Stimulated activated CD4-positive, alpha-beta T cell treated with anti-CD3 and anti-CD28 coated beads, Interleukin-15, amount 100 ng/mL, for 24 hours (primary cell): ENCODE data around the gene CENATAC.
"Not testable (repeated sequence)": the region's sequence is repeated elsewhere in the genome, so short reads cannot be mapped to it uniquely, and the experiment has no call there.

Experiments used
- DNase-seq: peaks from one replicate; pipeline ENCODE4 v3.0.0-alpha.2; 2020

Gene CENATAC

DNA sequence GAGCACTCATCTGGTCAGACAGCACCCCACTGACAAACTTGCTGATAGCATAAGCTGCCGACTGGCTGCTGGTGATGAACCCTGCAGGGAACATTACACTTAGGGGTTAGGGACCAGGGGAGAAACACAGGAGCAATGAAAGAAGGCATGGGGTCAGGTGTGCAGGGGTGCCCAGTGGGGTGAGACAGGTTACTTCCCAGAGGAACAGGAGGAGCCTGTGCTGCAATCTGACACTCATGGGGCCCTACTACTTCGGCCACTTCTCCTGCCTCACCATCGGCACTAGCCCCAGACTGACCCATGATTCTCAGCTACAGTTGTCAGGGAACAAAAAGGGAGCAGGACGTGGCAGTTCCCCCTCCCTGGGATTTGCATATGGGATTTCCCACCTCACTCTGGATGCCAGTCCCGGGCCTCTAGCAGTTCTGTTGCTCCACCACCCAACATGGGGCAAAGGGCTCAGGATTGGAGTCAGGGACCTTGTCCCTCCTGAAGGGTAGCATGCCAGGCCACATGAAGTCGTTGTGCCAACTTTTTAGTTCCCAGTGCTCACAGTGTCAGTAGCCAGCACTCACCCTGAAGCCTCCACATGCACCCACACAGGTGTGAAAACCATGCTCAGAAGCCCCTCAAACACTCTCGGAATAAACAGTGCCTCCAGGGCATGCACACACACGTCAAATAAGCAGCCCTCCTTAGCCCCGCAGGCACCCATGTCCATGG lies 30.6 kb downstream of the CENATAC start:
- no peak for DNase-seq

DNA sequence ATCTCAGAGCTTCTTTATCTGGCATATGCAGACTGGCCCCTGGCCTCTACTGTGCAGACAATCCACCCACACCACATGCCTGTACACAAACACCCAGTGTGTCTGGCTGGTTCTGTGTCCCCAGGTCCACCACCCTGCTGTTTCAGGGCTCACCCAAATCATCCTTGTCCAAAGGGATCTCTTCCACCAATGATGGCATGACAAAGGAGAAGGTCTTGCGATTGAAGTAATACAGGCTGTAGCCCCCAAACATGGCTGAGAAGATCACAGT lies 31.1 kb downstream of the CENATAC start:
- DNase-seq = no peak

DNA sequence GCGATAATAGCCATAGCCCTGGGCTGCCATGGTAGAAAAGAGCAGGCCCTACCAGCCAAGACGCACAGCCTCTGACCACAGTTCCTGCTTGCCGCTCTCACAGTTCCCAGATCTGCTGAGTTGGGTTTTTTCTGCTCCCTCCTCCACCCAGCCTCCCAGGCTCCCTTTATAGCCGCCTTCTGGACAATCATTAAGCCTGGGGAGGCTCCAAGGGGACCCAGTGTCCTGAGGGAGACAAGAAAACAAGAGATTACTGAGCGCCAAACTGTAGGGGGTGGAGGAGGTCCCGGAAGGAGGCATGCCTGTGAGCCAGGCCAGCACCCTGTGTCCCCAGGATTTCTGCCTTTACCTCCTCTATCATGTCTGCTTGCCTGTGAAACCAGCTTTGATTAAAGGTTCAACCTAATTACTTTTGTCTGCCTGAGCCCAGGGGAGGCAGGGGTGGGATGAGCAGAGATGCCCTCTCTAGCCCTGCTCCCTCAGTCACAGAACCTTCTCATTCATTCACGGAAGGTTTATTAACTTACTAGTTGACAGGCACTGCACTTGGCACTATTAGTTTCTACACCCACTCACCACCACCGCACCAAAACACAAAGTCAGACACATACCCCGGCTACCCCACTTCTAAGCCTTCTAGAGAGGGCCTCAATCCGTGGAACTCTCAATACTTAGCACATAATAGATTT lies 31.5 kb downstream of the CENATAC start:
- peak; percentile 65 for DNase-seq

DNA sequence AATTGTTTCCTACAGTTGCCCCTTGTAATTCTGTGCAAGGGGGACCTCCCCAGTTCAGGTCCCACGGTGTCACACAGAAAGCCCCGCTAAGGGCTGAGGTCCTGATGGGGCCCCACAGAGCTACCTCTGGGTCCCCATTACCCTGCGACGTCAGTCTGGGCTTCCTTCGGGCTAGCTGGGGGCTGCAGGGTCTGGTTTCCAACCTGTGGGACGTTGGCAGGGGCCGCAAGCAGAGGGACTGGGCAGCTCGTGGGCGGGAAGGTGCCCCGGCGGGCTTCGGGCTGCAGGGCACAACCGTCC lies 32.0 kb downstream of the CENATAC start:
- DNase-seq = no peak

DNA sequence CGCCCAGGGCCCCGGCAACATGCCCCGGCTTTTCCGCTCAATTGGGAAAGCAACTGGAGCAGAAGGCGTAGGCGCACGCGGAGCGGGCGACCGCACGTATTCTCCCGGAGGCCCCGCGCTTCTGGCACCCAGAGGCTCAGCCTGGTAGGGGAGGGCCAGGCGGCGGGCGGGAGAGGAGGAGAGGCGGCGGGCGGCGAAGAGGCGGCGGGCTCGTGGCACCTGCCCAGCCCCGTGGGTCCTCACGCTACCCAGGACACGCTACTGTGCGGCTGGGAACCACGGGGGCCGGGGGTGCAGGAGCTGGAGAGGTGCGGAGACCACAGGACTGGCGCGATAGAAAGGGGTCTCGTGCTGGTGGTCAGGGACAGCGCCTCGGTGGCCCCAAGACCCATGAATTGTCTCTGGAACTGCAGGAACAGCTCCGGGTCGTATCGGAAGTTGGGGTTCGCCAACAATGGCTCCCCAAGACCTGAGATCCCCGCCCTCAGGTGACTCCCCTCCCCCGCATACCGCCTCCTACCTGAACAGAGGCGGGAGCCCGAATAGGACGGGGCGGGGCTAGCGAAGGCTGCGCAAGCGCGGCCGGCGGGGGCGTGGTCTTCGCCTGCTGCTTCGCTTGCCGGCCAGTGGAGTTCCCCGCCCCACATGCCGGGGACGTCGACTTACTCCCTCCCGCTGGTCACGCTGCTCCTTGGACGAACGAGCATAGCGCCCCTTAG lies 32.5 kb downstream of the CENATAC start, which contains the start of gene SLC37A4:
SLC37A4 (minus strand) TSS at position 549 of the 719 bp plus-strand sequence.
- DNase-seq = peak; percentile 99

DNA sequence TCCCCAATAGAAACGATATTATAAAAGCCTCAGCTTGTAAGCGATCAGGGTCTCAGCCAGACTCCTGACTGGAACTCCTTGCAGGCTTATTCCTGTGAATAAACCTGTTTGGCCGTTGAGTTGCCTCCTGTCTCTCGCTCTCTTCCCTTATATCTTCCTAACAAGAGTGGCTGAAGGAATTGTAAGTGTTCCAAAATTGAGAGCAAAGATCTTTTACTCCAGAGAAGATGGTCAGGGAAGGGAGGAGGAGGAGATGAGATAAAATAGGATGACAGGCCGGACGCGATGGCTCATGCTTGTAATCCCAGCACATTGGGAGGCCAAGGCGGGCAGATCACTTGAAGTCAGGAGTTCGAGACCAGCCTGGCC lies 34.0 kb downstream of the CENATAC start:
- DNase-seq = no peak

DNA sequence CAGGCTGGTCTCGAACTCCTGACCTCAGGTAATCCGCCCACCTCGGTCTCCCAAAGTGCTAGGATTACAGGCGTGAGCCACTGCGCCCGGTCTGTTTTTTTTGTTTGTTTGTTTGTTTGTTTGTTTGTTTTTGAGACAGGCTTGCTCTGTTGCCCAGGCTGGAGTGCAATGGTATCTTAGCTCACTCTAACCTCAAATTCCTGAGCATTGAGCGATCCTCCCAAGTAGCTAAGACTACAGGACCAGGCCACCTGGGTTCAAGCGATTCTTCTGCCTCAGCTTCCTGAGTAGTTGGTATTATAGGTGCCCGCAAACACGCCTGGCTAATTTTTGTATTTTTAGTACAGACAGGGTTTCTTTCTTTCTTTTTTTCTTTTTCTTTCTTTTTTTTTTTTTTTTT lies 35.5 kb downstream of the CENATAC start:
- not testable (repeated sequence) for DNase-seq

DNA sequence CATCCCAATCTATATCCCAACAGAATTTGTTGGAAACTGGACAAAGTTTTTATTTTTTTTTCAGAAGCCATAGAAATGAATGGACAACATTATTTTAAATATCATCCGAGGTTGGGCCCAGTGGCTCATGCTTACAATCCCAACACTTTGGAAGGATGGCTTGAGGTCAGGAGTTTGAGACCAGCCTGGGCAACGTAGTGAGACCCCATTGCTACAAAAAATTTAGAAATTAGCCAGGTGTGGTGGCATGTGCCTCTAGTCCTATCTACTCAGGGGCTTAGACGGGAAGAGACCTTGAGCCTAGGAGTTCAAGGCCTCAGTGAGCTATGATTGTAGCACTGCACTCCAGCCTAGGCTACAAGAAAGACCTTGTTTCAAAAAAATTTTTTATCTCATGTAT lies 36.9 kb downstream of the CENATAC start:
- no peak for DNase-seq

DNA sequence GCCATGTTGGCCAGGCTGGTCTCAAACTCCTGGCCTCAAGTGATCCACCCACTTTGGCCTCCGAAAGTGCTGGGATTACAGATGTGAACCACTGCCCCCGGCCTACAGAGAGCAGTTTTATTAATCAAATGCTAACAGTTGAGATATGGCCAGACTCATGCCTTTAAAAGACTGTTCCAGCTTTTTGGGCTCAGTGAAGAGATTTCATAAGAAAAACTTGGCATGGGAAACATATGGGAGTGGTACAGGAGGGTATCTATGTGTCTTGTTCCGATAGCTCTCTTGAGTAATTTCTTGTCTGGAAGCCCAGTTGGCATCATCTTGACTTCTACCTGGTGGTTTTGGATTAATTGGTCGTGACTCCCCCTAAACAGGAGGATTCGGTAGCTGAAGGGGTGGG lies 40.9 kb downstream of the CENATAC start:
- DNase-seq = no peak

DNA sequence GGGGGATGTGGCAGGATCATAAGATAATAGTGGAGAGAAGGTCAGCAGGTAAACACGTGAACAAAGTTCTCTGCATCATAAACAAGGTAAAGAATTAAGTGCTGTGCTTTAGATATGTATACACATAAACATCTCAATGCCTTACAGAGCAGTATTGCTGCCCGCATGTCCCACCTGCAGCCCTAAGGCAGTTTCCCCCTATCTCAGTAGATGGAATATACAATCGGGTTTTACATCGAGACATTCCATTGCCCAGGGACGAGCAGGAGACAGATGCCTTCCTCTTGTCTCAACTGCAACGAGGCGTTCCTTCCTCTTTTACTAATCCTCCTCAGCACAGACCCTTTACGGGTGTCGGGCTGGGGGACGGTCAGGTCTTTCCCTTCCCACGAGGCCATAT lies 41.5 kb downstream of the CENATAC start:
- not testable (repeated sequence) for DNase-seq

DNA sequence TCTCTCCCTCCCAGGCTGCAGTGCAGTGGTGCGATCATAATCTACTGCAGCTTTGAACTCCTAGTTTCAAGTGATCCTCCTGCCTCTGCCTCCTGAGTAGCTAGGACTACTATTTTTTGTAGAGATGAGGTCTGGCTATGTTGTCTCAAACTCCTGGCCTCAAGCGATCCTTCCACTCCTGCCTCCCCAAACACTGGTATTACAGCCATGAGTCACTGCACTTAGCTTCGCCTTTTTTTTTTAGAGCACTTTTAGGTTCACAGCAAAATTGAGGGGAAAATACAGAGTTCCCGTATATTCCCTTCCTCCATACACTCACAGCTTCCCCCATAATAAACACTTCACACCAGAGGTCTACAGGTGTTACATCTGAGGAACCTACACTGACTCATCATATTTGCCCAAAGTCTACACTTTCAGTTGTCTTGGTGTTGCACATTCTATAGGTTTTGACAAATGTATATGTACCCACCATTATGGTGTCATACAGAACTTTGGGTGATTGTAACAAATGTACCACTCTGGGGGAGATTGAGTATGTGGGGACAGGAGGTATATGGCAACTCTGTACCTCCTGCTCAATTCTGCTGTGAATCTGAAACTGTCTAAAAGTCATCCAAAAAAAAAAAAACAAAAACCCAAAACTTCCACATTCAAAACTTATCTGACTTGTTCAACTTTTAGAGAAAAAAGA lies 44.0 kb downstream of the CENATAC start:
- DNase-seq = no peak

DNA sequence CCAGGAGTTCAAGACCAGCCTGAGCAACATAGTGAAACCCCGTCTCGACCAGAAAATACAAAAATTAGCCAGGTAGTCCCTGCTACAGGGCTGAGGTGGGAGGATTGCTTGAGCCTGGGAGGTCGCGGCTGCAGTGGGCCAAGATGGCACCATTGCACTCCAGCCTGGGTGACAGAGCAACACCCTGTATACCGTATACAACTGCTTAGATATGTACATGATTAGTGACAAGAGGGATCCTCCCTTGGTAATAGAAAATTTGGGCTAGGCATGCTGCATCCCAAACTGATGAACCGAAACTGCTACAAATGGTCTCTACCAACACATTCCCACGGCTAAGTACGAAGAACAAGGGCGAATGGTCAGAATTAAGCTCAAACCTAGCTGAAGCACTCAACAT lies 45.0 kb downstream of the CENATAC start:
- no peak for DNase-seq

DNA sequence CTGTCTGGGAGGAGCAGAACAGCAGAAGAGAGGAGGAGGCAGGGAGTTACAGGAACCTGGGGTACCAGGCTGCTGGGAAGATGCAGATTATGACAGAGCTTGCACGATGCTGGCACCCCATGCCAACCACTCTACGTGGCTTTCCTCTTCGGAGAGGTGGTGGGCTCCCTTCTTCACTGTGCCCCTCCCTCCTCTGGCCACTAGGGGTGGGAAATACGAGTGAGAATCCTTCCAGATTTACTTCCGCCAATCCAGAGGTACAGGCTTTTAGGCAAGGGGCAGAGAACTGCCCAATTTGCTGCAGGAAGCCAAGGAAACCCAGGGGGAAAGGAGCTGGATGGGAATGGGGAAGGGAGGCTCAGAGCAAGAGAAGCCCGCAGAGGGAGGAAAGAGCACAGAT lies 46.8 kb downstream of the CENATAC start:
- DNase-seq = no peak

DNA sequence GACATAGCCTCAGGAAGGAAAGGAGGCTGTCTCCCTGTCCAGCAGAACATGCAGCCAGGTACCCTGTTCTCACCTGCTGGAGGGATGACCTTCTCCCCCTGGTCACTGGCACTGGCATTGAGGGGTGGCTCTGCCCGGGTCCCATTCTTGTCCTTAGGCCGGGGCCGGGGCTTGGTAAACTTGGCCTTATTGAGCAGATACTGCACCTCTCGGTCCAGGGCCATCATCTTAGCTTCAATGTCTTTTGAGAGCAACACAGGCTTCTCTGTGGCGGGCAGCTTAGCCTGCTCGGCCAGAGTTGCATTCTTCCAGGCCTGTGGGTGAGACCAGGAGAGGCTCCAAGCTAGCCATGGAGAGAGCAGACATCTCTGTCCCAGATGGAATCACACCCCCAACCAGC lies 48.6 kb downstream of the CENATAC start:
- DNase-seq = no peak

DNA sequence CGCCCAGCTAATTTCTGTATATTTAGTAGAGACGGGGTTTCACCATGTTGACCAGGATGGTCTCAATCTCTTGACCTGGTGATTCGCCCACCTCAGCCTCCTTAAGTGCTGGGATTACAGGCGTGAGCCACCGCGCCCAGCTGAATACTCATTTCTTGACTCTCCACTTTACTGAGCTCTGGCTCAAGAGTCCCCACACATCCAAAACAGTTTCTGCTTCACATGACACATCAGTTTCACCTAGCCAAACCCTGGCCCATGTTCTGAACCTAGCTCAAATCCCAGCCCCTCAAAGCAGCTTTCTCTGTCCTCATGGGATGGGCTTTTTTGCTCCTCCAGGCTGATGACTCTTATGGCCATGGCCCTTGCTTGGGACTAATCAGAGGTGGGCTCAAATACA lies 49.3 kb downstream of the CENATAC start:
- DNase-seq = no peak

DNA sequence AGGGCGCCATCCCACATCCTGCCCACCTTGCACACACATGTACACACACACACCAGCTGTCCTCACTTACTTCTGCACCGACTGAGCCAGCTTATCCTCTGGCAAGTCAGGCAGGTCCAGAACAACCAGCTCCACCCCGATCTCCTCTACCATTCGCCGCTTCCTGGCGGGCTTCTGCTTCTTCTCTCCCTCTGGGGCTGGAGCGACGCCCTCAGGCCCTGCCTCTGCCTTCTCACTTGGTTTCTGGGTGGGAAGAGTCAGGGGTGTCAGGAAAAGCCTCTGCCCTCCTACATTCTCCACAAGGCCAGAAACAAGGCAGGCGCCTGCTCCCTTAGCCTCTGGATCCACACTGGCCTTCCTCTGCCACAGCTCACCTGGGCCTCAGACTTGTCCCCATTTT lies 50.7 kb downstream of the CENATAC start:
- DNase-seq = no peak

DNA sequence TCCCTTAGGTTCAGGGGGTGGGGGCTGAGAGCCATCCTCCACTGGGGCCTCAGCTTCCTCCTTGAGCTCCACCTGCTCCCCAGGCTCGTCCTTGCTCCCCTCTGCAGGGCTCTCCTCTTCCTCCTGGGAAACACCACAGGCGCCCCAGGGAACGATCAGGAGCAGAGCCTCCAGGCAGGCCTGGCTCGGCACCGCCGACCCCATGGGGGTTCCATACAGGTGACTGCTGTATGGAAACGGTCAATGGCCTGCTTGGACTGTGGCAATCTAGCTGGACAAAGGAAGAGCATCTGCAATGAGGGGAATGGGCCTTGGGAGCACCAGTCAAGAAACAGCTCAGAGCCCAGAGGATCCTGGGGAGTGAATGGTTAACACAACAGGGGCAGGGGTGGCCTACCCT lies 51.1 kb downstream of the CENATAC start:
- no peak for DNase-seq

DNA sequence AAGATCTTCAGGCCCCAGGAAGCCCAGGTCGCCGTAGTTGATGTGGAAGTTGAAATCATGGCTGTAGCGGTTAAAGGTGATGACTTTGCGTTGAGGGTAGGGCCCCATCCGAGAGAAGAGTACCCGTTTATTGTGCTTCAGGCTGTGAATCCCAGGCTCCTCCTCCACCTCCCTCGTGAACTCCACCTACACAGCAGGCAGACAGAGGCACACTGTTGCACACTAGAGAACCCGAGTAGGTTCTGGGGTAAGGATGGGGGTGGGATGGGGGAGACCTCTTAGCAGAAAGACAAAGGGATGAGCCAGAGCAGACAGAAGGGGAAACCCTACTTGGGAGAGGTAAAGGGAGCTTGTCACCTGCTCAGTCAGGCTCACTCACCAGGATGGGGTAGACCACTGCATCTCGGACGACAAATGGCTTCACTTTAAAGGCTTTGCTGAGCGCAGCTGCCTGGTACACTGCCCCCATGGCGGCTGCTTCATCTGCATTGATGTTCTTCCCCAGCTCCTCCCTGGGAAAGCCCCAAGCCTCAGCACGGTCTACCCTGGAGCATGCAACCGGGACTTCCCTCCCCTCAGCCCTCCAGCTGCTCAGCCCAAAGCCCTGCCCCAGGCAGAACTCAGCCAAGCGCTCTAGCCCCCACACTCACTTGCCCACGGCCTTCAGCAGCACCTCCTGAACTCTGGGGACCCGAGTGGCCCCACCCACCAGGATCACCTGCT lies 53.7 kb downstream of the CENATAC start:
- DNase-seq = peak; percentile 41

DNA sequence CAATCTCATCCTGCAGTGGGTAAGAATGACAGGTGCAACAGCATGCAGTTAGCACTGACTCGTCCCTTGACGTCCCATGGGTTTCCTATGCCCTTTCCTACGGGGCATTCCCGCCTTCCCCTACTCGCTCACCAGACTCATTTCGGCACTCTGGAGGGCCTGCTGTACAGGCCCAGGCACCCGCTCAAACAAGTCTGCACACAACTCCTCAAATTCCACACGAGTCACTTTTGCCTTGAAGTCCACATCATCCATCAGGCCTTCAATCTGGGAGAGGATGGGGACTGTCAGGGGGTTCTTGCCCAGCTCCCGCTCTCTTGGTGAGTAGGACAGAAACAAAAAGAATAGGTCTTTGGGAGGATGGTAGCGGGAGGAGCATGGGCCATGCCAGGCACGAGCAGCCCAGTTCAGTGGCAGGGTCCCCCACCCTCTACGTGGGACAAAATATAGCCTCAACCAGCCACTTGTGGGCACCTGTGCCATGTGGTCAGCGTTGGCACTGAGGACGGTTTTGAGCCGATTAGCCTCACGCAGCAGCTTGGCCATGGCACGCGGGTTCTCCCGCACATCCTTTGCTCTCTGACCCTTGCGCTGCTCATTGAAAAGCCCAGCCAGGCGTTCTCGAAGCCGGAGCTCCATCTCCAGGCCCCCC lies 54.4 kb downstream of the CENATAC start:
- DNase-seq = no peak

DNA sequence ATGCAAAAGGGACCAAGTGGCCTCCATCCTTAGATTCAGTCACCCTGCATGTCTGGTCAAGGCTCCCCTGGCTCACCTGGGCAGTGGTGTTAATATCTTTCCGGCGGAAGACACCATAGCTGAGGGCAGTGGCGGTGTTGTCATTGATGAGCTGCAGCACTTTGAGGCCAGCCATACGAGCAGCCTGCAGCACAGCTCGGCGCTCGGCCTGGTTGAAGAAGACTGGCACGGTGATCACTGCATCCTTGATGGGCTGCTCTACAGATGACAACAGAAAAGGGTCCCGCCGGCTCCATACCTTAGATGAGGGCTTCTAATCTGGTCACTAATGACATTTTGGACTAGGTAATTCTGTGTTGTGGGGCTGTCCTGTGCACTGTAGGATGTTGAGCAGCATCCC lies 56.5 kb downstream of the CENATAC start:
- no peak for DNase-seq

DNA sequence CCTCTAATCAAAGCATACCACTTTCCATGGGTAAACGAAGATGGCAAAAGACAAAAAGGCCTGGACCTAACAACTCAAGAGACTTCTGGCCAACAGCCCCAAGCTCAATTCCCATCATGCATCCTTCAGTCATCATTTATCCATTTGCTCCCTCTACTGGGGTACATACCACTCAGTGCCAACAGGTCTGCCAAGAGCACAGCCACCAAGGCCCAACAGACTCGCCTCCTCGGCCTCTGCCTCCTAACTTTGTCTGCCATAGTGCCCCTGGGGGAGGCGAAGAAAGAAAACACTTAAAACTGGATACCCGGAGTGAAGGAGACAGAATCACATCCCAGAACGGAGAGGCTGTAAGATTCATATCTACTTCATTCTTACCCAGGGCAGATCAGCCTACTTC lies 58.0 kb downstream of the CENATAC start:
- DNase-seq = peak; percentile 31

DNA sequence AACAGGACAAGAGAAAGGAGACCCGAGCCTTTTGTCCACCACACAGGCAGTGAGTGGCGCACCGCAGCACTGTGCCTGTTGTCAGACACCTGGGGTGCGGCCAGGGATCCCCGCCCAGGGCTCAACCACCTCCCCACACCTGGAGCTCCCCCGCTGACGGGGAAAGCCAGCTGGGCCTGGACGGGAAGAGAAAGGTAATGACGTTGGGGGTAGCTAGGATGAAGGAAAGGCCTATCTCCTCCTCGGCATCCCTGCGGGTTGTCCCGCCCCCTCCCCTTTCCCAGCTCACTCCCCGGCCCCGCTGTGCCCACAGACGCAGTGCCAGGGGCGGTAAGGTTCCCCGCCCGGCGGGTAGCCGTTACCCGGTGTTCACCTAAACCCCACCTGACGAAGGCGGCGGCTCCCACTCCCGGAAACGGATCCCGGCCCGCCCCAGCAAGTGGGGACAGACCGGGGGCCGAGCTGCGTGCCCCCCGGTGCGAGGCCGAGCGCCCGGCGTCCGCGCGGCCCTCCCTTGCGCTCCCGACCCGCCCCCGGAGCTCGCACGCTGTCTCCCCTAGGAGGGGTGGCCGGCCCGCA lies 58.6 kb downstream of the CENATAC start:
- DNase-seq = peak; percentile 58
